ENCODE data around the gene OSBPL6.
"Not testable (repeated sequence)": the region's sequence is repeated elsewhere in the genome, so short reads cannot be mapped to it uniquely, and the experiment has no call there.

OSBPL6 gene

DNA sequence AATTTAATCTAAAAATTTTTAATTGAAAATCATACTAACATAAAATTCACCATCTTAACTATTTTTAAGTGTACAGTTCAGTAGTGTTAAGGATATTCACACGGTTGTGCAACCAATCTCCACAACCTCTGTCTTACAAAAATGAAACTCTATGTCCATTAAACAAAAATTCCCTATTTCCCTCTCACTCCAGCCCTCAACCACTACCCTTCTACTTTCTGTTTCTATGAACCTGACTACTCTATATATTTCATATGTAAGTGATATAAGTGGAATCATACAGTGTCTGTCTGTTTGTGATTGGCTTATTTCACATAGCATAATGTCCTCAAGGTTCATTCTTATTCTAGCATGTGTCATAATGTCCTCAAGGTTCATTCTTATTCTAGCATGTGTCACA lies 34.3 kb upstream of the OSBPL6 start:
- in situ Hi-C loops (cut with HindIII; ENCODE audit: low sequenced_read_pairs), result no loop called here
- TF ChIP-seq, protein P1, sequence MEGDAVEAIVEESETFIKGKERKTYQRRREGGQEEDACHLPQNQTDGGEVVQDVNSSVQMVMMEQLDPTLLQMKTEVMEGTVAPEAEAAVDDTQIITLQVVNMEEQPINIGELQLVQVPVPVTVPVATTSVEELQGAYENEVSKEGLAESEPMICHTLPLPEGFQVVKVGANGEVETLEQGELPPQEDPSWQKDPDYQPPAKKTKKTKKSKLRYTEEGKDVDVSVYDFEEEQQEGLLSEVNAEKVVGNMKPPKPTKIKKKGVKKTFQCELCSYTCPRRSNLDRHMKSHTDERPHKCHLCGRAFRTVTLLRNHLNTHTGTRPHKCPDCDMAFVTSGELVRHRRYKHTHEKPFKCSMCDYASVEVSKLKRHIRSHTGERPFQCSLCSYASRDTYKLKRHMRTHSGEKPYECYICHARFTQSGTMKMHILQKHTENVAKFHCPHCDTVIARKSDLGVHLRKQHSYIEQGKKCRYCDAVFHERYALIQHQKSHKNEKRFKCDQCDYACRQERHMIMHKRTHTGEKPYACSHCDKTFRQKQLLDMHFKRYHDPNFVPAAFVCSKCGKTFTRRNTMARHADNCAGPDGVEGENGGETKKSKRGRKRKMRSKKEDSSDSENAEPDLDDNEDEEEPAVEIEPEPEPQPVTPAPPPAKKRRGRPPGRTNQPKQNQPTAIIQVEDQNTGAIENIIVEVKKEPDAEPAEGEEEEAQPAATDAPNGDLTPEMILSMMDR (IDR thresholded peaks at IDR 0.05; ENCODE audit: low read depth, low read length), result no peak
- H3K4me3 ChIP-seq (ENCODE audit: low read depth, low read length), result no peak overlapping the region
- no peak for DNase-seq (ENCODE audit: low read depth, low spot score)

DNA sequence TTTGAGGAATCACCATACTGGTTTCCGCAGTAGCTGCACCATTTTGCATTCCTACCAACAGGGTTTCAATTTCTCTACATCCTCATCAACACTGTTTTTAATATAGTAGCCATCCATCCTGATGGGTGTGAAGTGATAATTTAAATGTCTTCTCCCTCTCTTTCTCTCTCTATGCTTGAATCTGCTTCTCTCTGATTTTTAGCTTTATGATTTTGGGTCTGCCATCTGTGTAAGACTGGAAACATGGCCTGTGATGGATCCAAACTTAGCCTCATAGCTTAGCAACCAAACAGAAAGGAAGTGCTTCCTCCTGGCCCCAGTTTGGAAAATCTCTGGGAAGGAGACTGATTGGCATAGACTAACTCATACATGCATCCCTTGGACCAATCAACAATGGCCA lies 33.7 kb upstream of the OSBPL6 start:
- no peak overlapping the region for H3K4me3 ChIP-seq (ENCODE audit: low read depth, low read length)
- DNase-seq (ENCODE audit: low read depth, low spot score), result no peak
- in situ Hi-C loops (cut with HindIII; ENCODE audit: low sequenced_read_pairs), result no loop called here
- TF ChIP-seq, protein P1 (IDR thresholded peaks at IDR 0.05; ENCODE audit: low read depth, low read length), result no peak

DNA sequence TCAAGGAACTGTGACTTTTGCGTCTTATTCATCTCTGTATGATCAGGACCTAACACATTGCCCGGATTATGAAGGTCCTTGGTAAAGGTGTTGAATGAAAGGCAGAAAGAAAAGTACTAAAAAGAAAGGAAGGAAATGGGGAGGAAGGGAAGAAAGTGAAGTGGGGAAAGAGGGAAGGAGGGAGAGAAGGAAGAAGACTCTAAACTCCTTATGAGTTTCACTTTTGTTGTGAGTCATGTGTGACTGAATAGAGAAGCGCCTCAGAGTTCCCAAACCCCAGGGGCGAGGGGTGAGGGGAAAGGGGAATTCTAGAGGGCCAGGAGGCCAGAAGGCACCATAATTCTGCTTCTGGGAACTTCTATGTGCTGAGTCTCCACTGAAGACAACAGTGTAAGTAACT lies 30.9 kb upstream of the OSBPL6 start:
- no peak for DNase-seq (ENCODE audit: low read depth, low spot score)
- TF ChIP-seq, protein P1 (IDR thresholded peaks at IDR 0.05; ENCODE audit: low read depth, low read length), result no peak
- H3K4me3 ChIP-seq (ENCODE audit: low read depth, low read length), result no peak overlapping the region
- in situ Hi-C loops (cut with HindIII; ENCODE audit: low sequenced_read_pairs), result no loop called here

DNA sequence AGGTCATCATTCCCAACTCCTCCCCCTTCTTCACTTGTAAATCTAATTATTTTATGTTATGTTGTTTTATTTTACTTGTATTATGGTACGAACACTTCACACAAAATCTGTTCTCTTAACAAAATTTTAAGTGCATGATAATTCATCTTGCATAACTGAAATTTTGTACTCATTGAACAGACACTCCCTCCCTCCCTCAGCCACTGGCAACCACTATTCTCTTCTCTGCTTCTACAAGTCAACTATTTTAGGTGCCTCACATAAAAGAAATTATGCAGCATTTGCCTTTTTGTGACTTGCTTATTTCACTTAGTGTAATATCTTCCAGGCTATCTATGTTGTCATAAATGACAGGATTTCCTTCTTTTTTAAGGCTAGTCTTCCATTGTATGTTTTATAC lies 30.4 kb upstream of the OSBPL6 start:
- DNase-seq (ENCODE audit: low read depth, low spot score), result no peak
- no peak overlapping the region for H3K4me3 ChIP-seq (ENCODE audit: low read depth, low read length)
- in situ Hi-C loops (cut with HindIII; ENCODE audit: low sequenced_read_pairs), result no loop called here
- TF ChIP-seq, protein P1 (IDR thresholded peaks at IDR 0.05; ENCODE audit: low read depth, low read length), result no peak

DNA sequence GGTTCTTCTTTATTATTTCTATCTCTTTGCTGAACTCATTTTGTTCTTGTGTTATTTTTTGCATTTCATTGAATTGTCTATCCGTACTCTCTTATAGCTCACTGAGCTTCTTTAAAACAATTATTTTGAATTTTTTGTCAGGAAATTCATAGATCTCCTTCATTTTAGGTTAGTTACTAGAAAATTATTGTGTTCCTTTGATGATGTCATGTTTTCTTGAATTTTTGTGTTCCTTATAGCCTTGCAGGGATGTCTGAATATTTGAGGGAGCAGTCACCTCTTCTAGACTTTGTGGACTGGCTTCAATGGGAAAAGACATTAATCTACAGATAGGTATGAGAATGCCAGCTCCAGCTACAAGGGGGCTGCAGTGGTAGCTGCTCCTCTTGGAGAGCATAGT lies 20.7 kb upstream of the OSBPL6 start:
- no peak overlapping the region for H3K4me3 ChIP-seq (ENCODE audit: low read depth, low read length)
- in situ Hi-C loops (cut with HindIII; ENCODE audit: low sequenced_read_pairs), result no loop called here
- no peak for DNase-seq (ENCODE audit: low read depth, low spot score)
- TF ChIP-seq, protein P1 (IDR thresholded peaks at IDR 0.05; ENCODE audit: low read depth, low read length), result no peak

DNA sequence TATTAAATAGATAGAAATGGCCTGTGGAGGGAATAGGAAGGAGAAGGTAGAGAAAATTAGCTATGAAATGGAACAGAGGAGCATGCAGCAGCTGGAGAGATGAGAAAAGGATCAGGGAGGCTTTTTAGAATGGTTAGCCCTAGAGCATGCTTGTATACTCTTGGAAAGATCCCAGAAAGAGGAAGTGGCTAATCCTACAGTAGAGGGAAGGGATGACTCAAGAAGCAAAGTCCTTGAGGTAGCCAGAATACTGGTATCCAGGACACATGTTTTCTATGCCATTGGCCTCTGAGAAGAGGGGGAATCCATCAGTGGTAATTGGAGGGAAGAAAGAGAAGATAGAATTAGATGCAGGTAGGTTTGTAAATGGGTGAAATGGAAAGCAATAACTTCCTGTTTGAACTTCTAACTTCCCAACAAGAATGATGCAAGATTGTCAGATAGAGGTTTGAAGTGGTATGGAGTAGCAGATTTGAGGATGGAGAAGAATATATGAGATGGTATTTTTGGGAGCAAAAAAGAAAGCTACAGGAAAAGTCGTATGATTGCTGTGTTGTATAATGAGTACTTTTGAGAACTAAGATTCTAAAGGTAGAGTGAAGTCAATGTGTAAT lies 17.1 kb upstream of the OSBPL6 start:
- TF ChIP-seq, protein P1 (IDR thresholded peaks at IDR 0.05; ENCODE audit: low read depth, low read length), result no peak
- DNase-seq (ENCODE audit: low read depth, low spot score), result peak; percentile 62
- in situ Hi-C loops (cut with HindIII; ENCODE audit: low sequenced_read_pairs), result no loop called here
- H3K4me3 ChIP-seq (ENCODE audit: low read depth, low read length), result no peak overlapping the region

DNA sequence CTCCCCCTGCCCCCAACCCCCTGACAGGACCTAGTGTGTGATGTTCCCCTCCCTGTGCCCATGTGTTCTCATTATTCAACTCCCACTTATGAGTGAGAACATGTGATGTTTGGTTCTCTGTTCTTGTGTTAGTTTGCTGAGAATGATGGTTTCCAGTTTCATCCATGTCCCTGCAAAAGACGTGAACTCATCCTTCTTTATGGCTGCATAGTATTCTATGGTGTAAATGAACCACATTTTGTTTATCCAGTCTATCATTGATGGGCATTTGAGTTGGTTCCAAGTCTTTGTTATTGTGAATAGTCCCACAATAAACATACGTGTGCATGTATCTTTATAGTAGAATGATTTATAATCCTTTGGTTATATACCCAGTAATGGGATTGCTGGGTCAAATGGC lies 13.7 kb upstream of the OSBPL6 start:
- DNase-seq (ENCODE audit: low read depth, low spot score); in situ Hi-C loops (cut with HindIII; ENCODE audit: low sequenced_read_pairs); H3K4me3 ChIP-seq (ENCODE audit: low read depth, low read length): not testable (repeated sequence)
